GM12865 (cell line): ENCODE data around the gene PCNA.

ENCODE experiments used
- DNase-seq: peaks from one replicate; pipeline ENCODE4 v3.0.0; 2010; ENCODE audit warnings: low read depth
- H3K4me3 ChIP-seq: 2 replicates; pipeline ENCODE4 v1.5.1; 2011; ENCODE audit warnings: mild to moderate bottlenecking, low read depth, low read length, control low read depth
- TF ChIP-seq, protein P1 (sequence below): IDR thresholded peaks from 2 replicates; pipeline ENCODE4 v1.5.1; 2011; ENCODE audit warnings: low read length, control low read depth, low read depth, inconsistent platforms; ENCODE audit not compliant: insufficient read depth; ENCODE audit errors: missing control alignments

The PCNA gene

GRCh38 chr20:5118220-5119142, 1.3 kb downstream of the PCNA start:
- DNase-seq, result no peak

DNA sequence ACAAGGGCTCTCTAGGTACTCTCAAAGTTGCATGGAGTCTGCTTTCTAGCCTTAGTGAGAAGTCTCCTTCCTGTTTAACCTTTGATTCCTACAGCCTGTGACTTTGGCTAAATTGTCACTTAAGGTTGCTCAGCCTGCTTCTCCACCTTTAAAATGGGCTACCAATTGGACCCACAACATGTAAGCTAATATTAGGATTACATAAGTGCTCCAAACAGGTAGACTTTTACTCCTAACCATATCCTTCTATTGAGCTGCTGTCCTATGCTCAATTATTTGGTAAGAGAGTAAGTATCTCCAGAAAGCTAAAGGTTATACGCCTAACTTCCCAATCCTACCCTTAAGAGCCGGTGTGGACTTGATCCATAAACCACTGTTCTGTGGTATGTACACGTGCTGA, 2.9 kb downstream of the PCNA start:
- TF ChIP-seq, protein P1, sequence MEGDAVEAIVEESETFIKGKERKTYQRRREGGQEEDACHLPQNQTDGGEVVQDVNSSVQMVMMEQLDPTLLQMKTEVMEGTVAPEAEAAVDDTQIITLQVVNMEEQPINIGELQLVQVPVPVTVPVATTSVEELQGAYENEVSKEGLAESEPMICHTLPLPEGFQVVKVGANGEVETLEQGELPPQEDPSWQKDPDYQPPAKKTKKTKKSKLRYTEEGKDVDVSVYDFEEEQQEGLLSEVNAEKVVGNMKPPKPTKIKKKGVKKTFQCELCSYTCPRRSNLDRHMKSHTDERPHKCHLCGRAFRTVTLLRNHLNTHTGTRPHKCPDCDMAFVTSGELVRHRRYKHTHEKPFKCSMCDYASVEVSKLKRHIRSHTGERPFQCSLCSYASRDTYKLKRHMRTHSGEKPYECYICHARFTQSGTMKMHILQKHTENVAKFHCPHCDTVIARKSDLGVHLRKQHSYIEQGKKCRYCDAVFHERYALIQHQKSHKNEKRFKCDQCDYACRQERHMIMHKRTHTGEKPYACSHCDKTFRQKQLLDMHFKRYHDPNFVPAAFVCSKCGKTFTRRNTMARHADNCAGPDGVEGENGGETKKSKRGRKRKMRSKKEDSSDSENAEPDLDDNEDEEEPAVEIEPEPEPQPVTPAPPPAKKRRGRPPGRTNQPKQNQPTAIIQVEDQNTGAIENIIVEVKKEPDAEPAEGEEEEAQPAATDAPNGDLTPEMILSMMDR, result no peak
- H3K4me3 ChIP-seq, result peak overlapping the region; percentile 82
- no peak for DNase-seq

More at GRCh38 chr20:5118220-5119142, 1.3 kb downstream of the PCNA start:
- H3K4me3 ChIP-seq, result peak overlapping the region; percentile 82
- TF ChIP-seq, protein P1, result no peak

DNA sequence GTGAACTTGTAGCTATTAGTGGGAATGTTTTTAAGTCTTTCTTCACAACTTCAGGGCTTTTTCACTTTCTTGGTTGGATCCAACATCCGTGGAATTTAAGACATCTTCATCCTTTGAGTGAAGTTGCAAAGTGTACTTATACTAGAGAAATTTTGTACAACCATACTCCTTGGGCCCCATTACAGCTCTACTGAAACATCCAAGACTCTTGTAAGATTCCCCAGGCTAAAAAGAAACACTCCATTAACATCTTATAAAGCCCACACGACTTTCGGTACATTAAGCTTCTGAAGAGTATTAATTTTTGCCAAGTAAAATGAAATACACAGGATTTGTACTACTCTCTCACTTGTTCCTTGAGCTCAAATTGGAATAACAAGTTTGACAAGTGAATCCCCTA, 5.4 kb downstream of the PCNA start:
- TF ChIP-seq, protein P1, result no peak
- DNase-seq, result no peak

DNA sequence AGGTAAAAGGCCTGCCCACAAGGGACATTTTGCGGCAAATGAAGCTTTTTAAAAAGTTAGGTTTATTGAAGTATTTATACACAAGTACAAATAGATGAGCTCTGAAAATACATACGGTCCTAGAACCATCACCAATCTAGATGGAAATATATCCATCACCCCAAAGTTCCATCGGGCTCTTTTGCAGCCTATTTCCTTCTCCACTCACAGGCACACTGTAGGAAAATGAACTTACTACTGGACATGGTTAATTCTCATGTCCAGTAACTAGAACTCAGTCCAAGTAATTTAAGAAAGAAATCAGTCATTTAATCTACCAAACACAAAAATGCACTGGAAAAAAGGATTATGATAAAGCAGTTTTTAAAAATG, 6.2 kb downstream of the PCNA start:
- H3K4me3 ChIP-seq, result peak overlapping the region; percentile 91
- DNase-seq, result no peak
- TF ChIP-seq, protein P1, result no peak

More for the DNA sequence above, 5.4 kb downstream of the PCNA start:
- no peak overlapping the region for H3K4me3 ChIP-seq

GRCh38 chr20:5109276-5109675, 10.5 kb downstream of the PCNA start:
- TF ChIP-seq, protein P1, result no peak
- no peak for DNase-seq
- H3K4me3 ChIP-seq, result no peak overlapping the region

DNA sequence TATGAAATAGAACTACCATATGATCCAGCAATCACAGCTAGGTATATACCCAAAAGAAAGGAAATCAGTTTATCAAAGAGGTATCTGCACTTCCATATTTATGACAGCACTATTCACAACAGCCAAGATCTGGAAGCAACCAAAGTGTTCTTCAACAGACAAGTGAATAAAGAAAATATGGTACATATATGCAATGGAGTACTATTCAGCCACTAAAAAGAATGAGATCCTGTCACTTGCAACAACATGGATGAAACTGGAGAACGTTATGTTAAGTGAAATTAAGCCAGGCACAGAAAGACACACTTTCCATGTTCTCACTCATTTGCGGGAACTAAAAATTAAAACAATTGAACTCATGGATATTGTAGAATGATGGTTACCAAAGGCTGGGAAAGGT, 15.3 kb downstream of the PCNA start:
- no peak overlapping the region for H3K4me3 ChIP-seq
- DNase-seq, result no peak
- TF ChIP-seq, protein P1, result no peak
